ENCODE results near the gene DPP9. TPM values are rescaled to one million over a fixed set of nuclear protein-coding genes. Genes with fewer than 3 reads are reported as not detected.
A peak's percentile ranks its signal among the peaks of the same experiment; 100 is the strongest.
"Not testable (repeated sequence)": the region's sequence is repeated elsewhere in the genome, so short reads cannot be mapped to it uniquely, and the experiment has no call there.

Gene DPP9
- total RNA-seq, 2 donors from 2014 or later, result 36.2 to 50.4 TPM

DNA sequence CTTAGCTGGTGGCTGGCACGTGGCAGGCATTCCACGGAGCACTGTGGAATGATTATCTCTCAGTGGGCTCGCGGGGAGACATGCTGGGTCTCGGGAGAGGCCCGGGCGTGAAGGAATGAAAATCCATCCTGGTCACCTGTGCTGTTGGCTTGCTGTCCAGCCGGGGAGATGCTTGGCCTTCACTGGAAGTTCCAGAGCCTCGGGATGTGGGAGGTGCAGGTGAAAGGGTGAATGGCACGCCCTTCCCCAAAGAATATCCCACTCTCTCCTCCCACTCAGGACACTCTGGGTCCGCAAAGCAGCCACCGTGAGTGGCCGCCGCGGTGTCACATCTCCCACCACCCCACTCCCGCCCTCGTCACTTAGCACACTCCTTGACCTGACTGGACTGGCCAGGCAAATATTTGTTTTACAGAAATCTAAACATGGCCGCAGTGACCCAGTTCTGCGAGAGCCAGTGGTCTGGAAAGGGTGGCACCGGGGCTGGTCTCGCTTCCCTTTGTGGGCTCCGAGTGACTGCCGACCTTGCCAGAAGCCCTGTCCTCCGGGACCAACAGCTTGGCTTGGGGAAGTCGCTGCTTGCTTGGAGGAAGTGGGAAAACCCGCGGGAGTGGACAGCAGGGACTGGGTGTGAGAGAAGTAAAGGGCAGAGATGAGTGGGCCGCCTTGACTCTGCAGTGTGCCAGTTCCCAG lies 8.0 kb downstream of the DPP9 start:
- Histone ChIP-seq H3K27me3 (no peaks in the 10 kb centered on the region), H3K4me3 (no peak overlapping the region), H3K27ac (peak overlapping the region in 1 of 2 donors; percentile 2), H3K4me1 (peaks cover 0 to 27% of the 10 kb centered on the region in 2 donors), H3K36me3 (peaks cover 73% of the 10 kb centered on the region), H3K9me3 (no peaks in the 10 kb centered on the region)
- TF ChIP-seq, protein P1, sequence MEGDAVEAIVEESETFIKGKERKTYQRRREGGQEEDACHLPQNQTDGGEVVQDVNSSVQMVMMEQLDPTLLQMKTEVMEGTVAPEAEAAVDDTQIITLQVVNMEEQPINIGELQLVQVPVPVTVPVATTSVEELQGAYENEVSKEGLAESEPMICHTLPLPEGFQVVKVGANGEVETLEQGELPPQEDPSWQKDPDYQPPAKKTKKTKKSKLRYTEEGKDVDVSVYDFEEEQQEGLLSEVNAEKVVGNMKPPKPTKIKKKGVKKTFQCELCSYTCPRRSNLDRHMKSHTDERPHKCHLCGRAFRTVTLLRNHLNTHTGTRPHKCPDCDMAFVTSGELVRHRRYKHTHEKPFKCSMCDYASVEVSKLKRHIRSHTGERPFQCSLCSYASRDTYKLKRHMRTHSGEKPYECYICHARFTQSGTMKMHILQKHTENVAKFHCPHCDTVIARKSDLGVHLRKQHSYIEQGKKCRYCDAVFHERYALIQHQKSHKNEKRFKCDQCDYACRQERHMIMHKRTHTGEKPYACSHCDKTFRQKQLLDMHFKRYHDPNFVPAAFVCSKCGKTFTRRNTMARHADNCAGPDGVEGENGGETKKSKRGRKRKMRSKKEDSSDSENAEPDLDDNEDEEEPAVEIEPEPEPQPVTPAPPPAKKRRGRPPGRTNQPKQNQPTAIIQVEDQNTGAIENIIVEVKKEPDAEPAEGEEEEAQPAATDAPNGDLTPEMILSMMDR (IDR thresholded peaks at IDR 0.05), result no peak
- DNase-seq (ENCODE audit: low spot score), result peak; percentile 64

DNA sequence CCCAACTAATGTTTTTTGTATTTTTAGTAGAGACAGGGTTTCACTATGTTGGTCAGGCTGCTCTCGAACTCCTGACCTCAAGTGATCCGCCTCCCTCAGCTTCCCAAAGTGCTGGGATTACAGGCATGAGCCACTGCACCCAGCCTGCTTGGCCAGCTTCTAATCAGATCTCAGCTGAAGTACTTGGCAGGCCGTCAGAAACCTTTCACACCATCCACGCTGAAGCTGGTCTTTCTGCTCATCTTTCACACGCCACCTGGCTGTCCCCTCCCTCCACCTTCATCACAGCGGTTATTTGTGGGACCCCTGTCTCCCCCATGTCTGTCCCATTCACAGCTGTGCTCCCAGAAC lies 8.5 kb downstream of the DPP9 start:
- Histone ChIP-seq H3K36me3 (peaks cover 72% of the 10 kb centered on the region), H3K27ac (peak overlapping the region in 1 of 2 donors; percentile 2)
- DNase-seq (ENCODE audit: low spot score), result not testable (repeated sequence)

DNA sequence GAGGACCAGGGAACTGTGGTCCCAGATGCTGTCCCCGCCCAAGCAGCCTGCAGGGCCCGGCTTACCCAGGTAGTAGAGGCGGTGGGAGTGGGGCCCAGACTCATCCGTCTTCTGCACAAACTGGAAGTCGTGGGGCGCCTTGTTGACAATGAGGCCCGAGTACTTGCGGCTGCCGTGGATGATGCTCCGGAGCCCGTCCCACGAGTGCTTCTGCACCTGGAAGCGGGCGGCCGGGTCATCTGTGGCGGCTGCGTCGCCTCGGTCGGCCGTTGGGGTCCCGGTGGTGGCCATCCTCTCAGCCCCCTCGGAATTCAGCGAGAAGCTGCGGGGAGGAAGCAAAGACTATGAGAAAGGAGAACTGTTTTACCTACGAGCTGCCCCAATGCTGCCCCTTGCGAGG lies 9.6 kb downstream of the DPP9 start:
- H3K4me1 ChIP-seq, result peaks cover 0 to 38% of the 10 kb centered on the region in 2 donors
- no peaks in the 10 kb centered on the region for H3K9me3 ChIP-seq
- no peak for DNase-seq (ENCODE audit: low spot score)
- TF ChIP-seq, protein P1 (IDR thresholded peaks at IDR 0.05), result no peak
- H3K27ac ChIP-seq, result peak overlapping the region; percentile 69 to 75
- no peak overlapping the region for H3K4me3 ChIP-seq
- no peaks in the 10 kb centered on the region for H3K27me3 ChIP-seq
- H3K36me3 ChIP-seq, result peaks cover 61% of the 10 kb centered on the region

More for the DNA sequence above, 8.5 kb downstream of the DPP9 start:
- H3K4me3 ChIP-seq, H3K27me3 ChIP-seq, H3K9me3 ChIP-seq: not testable (repeated sequence)
- H3K4me1 ChIP-seq, result peaks cover 0 to 27% of the 10 kb centered on the region in 2 donors

DNA sequence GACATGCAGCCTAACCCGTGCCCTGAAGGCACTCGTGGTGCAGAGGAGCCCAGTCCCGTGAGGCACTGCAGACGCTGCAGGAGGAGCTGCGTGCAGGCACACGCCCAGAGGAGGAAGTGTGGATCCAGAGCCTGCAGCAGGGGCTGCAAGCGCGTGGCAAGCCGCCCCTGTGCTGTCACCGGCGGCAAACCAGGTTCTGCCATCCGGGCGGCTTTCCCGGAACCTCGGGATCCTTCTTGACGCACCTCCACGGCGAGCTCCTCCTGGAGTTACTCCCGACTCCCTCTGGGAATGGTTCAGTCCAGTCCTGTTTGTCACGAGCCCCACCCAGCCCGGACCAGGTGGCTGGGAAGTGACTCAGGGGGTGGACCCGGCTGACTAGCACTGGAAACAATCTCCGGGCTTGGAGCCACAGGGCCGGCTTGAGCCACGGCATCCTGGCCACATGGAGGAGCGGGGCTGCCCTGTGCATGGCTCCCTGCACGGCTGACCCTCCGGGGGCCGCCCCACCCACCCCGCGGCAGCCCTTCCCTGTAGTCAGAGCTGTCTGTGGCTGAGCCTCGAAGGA lies 10.2 kb downstream of the DPP9 start:
- Histone ChIP-seq H3K4me1 (peaks cover 0 to 44% of the 10 kb centered on the region in 2 donors), H3K27ac (peak overlapping the region; percentile 69 to 75), H3K27me3 (no peaks in the 10 kb centered on the region), H3K9me3 (no peaks in the 10 kb centered on the region), H3K36me3 (peaks cover 56% of the 10 kb centered on the region), H3K4me3 (no peak overlapping the region)
- peak; percentile 84 for DNase-seq (ENCODE audit: low spot score)
- TF ChIP-seq, protein P1 (IDR thresholded peaks at IDR 0.05), result no peak

DNA sequence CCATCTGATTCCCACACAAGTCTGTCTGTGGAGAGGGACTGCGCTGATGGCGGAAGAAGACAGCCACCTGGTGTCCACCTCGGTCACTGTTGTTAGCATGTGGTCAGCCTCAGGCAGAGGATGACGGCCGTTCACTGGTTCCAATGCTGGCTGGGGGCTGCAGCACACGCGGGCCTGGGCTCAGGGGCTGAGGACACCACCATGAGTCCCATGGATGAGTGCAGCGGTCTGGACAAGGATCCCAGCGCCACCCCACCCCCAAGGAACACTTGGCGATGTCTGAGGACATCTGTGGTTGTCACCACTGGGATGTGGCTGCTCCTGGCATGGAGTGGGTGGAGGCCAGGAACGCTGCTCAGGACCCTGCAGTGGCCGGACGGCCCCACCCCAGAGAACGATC lies 10.9 kb downstream of the DPP9 start:
- Histone ChIP-seq H3K36me3 (peaks cover 49% of the 10 kb centered on the region), H3K4me1 (peaks cover 0 to 51% of the 10 kb centered on the region in 2 donors), H3K27me3 (no peaks in the 10 kb centered on the region), H3K9me3 (no peaks in the 10 kb centered on the region), H3K27ac (peak overlapping the region; percentile 69 to 75), H3K4me3 (no peak overlapping the region)
- TF ChIP-seq, protein P1 (IDR thresholded peaks at IDR 0.05), result no peak
- no peak for DNase-seq (ENCODE audit: low spot score)

DNA sequence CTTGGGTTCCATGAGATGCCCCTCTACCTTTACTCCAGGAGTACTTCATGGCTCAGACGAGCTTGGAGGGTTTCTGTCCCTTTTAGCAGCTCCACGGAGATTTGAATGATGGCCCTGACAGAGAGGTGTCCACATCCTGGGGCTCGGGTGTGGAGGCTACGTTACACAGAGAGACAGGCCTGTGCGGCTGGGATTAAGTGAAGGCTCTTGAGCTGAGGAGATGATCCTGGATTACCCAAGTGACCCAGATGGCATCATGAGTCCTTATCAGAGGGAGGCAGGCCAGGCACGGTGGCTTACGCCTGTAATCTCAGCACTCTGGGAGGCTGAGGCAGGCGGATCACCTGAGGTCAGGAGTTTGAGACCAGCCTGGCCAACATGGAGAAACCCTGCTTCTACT lies 12.4 kb downstream of the DPP9 start:
- TF ChIP-seq, protein P1 (IDR thresholded peaks at IDR 0.05), result no peak

More for the DNA sequence above, 12.4 kb downstream of the DPP9 start:
- Histone ChIP-seq H3K4me1 (peaks cover 0 to 64% of the 10 kb centered on the region in 2 donors), H3K27me3 (no peaks in the 10 kb centered on the region), H3K27ac (peak overlapping the region; percentile 55 to 57), H3K9me3 (no peaks in the 10 kb centered on the region), H3K4me3 (no peak overlapping the region), H3K36me3 (peaks cover 35% of the 10 kb centered on the region)
- no peak for DNase-seq (ENCODE audit: low spot score)

Measured in right atrium auricular region (tissue), 2 donors.